NCI-H774 (cell line): Measurements from ENCODE around the gene SPEN.
"Not testable (repeated sequence)": the region's sequence is repeated elsewhere in the genome, so short reads cannot be mapped to it uniquely, and the experiment has no call there.

Source experiments
- DNase-seq: peaks from one replicate; lab custom pipeline; 2025; lab: John Stamatoyannopoulos, UW

SPEN gene

DNA sequence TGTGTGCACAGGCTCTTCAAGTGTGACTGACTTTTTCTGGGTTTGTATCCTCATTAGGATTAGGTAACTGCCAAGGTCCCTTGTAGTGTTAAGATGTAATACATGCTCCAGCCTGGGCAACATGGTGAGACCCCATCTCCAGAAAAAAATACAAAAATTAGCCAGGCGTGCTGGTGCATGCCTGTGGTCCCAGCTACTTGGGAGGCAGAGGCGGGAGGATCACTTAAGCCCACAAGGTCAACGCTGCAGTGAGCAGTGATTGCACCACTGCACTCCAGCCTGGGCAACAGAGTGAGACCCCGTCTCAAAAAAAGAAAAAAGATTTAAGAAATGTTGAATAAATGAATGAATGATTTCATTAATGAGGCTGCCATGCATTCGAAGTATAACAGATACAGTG, 113.3 kb downstream of the SPEN start:
- DNase-seq: no peak

GRCh38 chr1:15961492-15961891, 114.0 kb downstream of the SPEN start:
- DNase-seq: no peak

DNA sequence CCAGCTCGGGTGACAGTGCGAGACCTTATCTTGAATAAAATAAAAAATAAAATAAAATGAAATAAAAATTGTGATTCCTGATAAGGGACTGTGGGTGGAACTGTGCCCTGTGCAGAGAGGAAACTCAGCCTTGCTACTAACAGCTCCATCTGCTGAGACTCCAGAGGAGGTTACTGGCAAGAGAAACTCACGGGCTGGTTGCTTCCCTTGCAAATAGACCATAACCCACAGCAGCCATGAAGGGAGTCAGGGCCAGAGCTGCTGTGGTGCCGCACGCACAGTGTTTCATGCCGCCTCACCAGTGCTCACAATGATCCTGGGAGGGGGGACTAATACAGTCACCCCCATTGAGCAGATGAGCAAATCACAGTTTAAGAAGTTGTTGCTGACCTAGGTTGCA, 114.7 kb downstream of the SPEN start:
- DNase-seq: no peak

DNA sequence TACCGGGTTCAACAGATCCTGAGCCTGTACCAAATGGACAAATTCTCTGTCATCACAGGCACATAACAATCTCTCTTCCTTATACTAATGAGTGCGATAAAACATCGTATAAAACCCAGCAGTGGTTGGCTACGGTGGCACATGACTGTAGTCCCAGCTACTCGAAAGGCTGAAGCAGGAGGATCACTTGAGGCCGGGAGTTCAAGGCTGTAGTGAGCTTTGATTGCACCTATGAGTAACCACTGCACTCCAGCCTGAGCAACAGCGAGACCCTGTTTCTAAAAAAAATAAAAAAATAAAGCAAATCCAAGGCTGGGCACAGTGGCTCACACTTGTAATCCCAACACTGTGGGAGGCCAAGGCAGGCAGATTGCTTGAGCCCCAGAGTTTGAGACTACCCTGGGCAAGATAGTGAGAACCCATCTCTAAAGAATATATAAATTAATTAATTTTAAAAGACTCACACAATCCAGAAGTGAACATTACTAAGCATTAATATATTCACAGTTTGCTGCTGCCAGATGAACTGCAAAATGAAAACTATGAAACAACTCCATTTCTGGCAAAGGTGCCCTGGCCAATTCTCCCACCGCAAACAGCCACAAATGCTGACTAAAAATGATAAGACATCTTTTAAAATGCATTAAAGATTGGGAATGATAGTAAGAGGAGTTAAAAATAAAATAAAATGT, 115.3 kb downstream of the SPEN start:
- DNase-seq: no peak

- DNase-seq: no peak
Measured at GRCh38 chr1:15963363-15963967, 116.0 kb downstream of the SPEN start.

DNA sequence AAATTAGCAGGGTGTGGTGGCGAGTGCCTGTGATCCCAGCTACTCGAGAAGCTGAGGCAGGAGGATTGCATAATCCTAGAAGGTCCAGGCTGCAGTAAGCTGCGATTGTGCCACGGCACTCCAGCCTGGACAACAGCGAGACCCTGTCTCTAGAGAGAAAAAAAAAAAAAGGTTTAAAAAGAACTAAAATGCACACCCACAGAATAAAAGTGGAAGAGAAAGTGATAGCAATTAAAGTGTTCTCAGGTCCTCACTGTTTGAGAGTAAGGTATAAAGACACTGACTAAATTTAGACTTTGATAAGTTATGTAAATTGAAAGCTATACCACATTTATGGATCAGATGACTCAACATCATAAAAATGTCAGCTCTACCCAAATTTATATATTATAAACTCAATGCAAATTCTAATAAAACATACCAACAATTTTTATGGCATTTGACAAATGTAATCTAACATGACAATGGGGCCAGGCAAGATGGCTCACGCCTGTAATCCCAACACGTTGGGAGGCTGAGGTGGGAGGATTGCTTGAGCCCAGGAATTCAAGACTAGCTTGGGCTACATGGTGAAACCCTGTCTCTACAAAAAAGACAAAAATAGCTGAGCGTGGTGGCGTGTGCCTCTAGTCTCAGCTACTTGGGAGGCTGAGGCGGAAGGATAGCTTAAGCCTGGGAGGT, 116.6 kb downstream of the SPEN start:
- no peak for DNase-seq

- no peak for DNase-seq
Measured at GRCh38 chr1:15965228-15965767, 117.8 kb downstream of the SPEN start.

DNA sequence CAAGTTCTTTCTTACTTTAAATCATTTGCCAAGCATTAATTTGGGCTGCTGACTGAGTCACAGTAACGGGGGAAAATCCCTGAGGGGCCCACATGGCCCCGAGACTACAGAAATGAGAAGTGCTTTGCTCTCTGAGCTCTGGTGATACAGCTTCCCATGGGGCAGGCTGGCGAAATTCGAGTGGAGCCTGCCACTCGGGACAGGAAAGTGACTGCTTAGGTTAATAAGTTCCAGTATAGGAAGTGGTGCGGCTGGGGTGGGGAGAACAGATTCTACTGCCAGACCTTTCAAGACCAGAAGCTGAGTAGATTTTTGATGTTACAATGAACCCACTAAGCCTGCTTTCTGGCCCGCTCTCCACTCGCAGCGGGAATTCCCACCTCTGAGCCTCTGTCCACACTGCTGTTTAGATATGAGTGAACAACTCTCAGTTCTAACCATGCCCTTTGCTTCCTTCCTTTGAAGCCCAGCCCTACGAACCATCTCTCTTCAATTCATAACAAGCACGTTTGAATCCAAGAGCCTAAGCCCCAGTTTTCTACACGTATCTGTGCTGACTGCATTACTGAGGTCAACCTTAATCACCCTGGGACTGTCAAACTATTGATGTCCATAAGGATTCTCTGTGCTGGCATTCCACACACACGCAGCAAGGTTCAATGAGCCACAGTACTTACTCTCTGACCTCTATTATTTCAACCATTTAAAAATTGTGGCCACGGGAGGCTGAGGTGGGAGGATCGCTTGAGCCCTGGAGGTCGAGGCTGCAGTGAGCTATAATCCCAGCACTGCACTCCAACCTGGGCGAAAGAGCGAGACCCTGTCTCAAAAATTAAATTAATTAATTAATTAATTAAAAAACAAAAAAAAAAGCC, 118.8 kb downstream of the SPEN start:
- no peak for DNase-seq

DNA sequence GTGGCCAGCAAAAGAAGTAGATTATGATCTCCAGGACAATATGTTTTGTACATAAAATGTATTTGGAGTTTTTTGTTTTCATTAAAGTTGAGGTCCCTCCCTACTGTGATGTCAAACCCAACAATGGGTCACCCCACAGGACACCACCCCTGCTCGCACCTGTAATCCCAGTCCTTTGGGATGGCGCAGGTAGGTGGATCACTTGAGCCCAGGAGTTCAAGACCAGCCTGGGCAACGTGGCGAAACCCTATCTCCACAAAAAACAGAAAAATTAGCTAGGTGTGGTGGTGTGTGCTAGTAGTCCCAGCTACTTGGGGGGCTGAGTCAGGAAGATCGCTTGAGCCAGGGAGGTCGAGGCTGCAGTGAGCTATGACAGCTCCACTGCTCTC, 119.4 kb downstream of the SPEN start:
- no peak for DNase-seq

DNA sequence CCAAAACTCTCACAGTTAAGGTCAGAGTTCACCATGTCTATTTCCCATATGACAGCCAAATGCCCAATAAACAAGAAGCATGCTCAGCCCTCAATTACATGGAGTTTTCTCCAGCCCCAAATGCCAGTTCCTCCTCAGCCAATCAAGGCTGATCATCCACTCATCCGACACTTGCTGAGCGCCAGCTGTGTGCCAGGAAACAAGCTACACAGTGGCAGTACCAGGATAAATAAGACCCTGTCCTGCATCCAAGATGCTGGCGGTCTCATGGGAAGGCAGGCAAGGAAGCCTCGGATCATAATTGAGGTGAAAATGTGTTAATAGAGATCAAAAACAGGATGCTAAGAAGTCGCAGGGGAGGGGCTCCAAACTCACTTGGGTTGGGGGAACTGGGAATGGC, 120.7 kb downstream of the SPEN start:
- no peak for DNase-seq

DNA sequence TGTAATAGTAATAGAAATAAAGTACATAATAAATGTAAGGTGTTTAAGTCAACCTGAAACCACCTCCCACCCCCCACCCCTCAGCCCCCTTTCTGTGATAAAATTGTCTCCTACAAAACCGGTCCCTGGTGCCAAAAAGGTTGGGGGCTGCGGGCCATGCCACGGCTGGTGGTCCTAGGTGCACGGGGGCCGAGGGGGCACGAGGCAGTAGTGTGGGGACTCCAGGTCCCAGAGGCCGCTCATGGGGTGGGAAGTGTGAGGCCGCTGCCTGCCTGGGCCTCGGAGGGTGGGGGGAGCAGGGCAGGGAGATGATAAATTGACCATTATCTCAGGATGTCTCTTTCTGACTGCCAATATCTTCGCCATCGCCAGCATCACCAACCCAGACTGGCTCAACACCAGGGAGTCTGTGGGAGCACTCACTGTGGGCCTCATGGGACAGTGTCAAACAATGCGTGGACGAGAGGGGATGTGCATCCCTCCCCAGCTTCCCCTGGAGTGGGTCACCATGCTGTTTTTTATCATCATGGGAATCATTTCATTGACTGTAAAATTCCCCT, 121.9 kb downstream of the SPEN start:
- no peak for DNase-seq

GRCh38 chr1:15970911-15971310, 123.4 kb downstream of the SPEN start:
- no peak for DNase-seq

DNA sequence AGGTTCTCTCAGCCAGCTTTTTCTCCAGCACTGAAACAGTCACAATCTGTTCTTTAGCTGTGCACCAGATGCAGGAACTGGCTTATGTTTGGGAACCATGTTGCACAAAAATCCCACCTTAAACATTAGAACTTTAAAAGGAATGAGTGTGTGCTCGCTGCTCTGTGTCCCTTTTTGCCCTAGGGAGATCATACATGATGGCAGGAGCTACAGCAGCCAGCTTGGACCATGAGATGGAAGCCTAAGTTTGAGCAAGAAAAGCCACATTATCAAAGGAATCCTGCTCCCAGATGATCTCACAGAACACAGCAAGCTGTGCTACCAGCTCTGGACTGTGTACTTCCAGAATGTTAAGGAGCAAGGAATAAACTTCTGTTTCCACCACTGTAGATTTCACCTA, 124.9 kb downstream of the SPEN start:
- DNase-seq: no peak

DNA sequence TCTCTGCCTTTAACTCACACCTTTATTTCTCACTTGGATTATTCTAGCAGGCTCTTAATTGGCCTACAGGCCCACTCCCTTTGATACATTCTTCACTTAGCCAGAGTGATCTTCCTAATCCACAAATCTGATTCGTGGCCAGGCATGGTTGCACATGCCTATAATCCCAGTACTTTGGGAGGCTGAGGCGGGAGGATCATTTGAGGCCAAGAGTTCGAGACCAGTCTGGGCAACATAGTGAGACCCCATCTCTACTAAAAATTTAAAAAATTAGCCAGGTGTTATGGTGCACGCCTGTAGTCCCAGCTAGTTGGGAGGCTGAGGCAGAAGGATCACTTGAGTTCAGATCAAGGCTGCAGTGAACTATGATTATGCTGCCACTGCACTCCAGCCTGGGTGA, 126.3 kb downstream of the SPEN start:
- DNase-seq: no peak

DNA sequence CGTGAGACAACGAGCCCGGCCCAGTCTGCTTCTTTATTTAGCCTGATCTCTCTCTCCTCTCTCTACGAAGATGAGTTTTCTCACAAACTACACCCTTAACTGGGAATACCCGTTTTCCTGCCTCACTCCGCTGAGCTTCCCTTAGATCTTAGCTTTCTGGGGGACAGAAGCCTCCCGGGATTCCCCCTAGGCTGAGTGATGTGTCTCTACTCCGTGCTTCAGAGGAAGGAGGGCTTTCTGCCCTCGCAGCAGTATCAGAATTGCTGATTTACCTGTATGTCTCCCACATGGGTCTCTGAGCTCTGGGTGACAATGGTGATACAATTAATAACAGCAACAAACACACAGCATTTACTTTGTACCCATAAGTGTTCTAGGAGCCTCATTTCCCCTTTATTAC, 127.3 kb downstream of the SPEN start:
- DNase-seq: no peak

DNA sequence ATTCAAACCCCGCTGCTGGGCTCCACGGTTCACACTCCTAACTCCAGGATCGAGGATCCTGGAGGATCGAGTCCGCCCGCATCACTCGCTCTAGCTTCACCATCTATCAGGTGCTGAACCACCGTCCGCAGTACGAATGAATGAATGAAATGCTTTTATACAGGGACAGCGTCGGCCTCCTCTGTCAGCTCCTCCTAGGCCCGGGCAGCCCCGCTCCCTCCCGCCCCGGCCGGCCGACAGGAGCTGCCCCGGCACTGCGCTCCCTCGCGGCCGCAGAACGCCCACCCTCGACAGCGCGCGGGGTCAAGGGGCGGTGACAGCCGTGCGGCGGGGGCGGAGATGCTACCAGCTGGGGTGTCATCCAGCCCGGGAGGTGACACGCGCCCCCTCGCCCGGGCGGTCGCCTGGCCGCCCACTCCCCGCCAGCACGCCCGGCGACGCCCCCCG, 127.9 kb downstream of the SPEN start:
- DNase-seq: no peak

DNA sequence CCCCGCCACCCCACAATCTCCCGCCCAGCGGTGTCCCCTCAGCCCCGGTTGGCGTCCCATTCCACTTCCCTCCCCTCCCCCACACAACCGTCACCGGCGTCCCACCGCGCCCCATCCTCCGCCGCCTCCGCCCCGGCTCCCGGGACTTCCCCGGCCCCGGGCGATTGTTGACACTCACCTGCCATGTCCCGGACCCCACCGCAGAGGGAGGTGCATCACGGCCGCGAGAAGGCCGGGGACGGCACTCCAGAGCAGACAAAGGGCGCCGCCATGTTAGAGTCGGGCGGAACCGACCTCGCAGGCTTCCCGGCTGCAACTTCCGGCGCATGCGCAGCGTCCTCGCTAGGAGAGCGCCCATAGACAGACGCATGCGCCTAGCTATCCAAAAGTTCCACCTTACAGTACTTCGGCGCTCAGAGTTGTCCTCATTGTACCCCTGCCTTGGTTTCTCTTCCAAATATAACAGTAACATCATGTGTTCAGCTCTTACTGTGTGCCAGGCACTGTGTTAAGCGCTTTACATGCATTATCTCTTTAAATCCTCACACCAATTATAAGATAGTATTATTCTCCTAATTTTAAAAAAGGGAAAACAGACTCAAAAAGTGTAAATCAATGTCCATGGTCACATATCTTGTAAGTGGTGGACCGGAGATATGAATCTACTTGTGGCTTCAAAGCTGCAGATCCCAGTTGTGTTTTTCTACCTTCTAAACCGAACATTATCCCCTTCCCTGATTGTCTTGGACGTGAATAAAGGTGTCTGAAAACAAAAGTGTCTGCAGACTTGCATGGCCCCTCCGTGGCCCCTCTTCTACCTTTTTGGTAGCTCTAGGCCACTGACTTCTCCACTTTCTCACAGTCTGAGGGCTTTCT, 128.5 kb downstream of the SPEN start, which contains the start of gene ZBTB17:
Gene ZBTB17 (minus strand): TSS at position 297 of the 876 bp plus-strand sequence. CDS start 27,606 bp downstream, outside the sequence.
- DNase-seq: peak; percentile 76

- not testable (repeated sequence) for DNase-seq
Measured at GRCh38 chr1:15977947-15978346, 130.4 kb downstream of the SPEN start.

DNA sequence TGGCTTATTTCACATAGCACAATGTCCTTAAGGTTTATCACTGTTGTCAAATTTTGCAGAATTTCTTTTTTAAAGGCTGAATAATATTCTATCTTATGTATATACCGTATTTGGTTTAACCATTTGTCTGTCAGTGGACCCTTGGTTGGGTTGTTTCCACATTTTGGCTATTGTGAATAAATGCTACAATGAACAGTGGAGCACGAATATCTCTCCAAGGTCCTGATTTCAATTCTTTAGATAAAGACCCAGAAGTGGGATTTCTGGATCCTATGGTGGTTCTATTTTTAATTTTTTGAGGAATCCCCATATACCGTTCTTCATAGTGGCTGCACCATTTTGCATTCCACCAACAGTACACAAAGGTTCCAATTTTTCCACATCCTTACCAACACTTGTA, 134.2 kb downstream of the SPEN start:
- no peak for DNase-seq

DNA sequence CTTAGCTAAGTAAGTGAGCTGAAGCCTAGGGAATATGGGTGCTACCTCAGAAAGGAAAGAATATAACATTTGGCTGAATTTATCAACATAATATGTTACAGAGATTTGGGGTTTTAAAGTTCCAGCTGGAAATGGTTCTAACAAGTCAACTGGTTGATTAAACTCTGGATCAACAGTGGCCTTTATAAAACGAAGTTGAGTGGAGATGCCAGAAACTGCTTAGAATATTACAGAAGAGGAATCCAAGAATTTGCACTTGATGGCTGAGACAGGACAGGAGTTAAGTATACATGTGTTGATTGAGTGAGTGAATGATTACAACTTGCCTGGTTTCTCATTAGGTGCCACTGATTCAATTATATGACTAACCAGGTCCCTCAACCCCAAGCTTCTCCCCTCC, 135.8 kb downstream of the SPEN start:
- no peak for DNase-seq
